ENCODE data around the gene DIAPH2.

GRCh38 chrX:97039363-97040029 is 354.9 kb downstream of the DIAPH2 start:
- TF ChIP-seq ZNF433 (tag by site-specific recombination; IDR thresholded peaks at IDR 0.05; ENCODE audit: low read depth) (no peak), ZBTB49 (tag by site-specific recombination; IDR thresholded peaks at IDR 0.05; ENCODE audit: low read depth) (no peak), MZF1 (tag by site-specific recombination; IDR thresholded peaks at IDR 0.05; ENCODE audit: borderline replicate concordance) (no peak), ZNF10 (tag by site-specific recombination; IDR thresholded peaks at IDR 0.05) (no peak), MYNN (tag by site-specific recombination; IDR thresholded peaks at IDR 0.05; ENCODE audit: borderline replicate concordance) (no peak), CTCF (tag by site-specific recombination; IDR thresholded peaks at IDR 0.05) (no peak)
- TF ChIP-seq, protein P1, sequence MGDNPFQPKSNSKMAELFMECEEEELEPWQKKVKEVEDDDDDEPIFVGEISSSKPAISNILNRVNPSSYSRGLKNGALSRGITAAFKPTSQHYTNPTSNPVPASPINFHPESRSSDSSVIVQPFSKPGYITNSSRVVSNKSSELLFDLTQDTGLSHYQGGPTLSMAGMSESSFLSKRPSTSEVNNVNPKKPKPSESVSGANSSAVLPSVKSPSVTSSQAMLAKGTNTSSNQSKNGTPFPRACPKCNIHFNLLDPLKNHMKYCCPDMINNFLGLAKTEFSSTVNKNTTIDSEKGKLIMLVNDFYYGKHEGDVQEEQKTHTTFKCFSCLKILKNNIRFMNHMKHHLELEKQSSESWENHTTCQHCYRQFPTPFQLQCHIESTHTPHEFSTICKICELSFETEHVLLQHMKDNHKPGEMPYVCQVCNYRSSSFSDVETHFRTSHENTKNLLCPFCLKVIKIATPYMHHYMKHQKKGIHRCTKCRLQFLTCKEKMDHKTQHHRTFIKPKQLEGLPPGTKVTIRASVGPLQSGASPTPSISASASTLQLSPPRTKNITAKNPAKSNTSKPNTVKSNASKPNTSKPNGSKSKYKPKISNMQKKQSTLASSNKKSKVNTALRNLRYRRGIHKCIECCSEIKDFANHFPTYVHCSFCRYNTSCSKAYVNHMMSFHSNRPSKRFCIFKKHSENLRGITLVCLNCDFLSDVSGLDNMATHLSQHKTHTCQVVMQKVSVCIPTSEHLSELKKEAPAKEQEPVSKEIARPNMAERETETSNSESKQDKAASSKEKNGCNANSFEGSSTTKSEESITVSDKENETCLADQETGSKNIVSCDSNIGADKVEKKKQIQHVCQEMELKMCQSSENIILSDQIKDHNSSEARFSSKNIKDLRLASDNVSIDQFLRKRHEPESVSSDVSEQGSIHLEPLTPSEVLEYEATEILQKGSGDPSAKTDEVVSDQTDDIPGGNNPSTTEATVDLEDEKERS (tag by site-specific recombination; IDR thresholded peaks at IDR 0.05), result no peak
- TF ChIP-seq, protein P2, sequence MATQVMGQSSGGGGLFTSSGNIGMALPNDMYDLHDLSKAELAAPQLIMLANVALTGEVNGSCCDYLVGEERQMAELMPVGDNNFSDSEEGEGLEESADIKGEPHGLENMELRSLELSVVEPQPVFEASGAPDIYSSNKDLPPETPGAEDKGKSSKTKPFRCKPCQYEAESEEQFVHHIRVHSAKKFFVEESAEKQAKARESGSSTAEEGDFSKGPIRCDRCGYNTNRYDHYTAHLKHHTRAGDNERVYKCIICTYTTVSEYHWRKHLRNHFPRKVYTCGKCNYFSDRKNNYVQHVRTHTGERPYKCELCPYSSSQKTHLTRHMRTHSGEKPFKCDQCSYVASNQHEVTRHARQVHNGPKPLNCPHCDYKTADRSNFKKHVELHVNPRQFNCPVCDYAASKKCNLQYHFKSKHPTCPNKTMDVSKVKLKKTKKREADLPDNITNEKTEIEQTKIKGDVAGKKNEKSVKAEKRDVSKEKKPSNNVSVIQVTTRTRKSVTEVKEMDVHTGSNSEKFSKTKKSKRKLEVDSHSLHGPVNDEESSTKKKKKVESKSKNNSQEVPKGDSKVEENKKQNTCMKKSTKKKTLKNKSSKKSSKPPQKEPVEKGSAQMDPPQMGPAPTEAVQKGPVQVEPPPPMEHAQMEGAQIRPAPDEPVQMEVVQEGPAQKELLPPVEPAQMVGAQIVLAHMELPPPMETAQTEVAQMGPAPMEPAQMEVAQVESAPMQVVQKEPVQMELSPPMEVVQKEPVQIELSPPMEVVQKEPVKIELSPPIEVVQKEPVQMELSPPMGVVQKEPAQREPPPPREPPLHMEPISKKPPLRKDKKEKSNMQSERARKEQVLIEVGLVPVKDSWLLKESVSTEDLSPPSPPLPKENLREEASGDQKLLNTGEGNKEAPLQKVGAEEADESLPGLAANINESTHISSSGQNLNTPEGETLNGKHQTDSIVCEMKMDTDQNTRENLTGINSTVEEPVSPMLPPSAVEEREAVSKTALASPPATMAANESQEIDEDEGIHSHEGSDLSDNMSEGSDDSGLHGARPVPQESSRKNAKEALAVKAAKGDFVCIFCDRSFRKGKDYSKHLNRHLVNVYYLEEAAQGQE (tag by site-specific recombination; IDR thresholded peaks at IDR 0.05), result no peak

All from HEK293 (cell line).